C4-2B (cell line): ENCODE data around the gene CHRNA3.

Source experiments
- ZFX ChIP-seq: fragments of 450-650 bp; IDR thresholded peaks from 2 replicates; pipeline ENCODE4 v1.6.1; 2017
- TF ChIP-seq, protein P1 (sequence below): fragments of 450-650 bp; conservative IDR thresholded peaks from 2 replicates; pipeline ENCODE4 v1.5.1; 2017; ENCODE audit warnings: mild to moderate bottlenecking

DNA sequence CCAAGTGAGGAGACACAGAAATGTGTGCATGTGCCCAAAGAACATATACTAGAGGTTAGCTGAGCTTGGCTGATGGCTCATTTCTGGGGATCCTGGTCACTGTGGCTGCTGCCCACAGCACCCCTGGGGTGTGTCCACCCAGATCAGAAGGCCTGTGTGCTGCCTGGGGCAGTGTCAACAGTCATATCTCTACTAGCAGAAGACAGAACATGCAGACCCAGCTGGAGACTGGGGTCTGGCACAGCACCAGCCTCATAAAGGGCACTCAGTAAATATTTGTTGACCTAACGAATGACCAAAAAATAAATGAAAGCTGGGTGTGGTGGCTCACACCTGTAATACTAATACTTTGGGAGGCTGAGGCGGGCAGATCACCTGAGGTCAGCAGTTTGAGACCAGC is 16.4 kb downstream of the CHRNA3 start:
- TF ChIP-seq, protein P1, sequence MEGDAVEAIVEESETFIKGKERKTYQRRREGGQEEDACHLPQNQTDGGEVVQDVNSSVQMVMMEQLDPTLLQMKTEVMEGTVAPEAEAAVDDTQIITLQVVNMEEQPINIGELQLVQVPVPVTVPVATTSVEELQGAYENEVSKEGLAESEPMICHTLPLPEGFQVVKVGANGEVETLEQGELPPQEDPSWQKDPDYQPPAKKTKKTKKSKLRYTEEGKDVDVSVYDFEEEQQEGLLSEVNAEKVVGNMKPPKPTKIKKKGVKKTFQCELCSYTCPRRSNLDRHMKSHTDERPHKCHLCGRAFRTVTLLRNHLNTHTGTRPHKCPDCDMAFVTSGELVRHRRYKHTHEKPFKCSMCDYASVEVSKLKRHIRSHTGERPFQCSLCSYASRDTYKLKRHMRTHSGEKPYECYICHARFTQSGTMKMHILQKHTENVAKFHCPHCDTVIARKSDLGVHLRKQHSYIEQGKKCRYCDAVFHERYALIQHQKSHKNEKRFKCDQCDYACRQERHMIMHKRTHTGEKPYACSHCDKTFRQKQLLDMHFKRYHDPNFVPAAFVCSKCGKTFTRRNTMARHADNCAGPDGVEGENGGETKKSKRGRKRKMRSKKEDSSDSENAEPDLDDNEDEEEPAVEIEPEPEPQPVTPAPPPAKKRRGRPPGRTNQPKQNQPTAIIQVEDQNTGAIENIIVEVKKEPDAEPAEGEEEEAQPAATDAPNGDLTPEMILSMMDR = no peak
- TF ChIP-seq ZFX = no peak
